ENCODE measurements around the gene METTL16. TPM values are rescaled to one million over a fixed set of nuclear protein-coding genes. Genes with fewer than 3 reads are reported as not detected.
A peak's percentile ranks its signal among the peaks of the same experiment; 100 is the strongest.
"Not testable (repeated sequence)": the region's sequence is repeated elsewhere in the genome, so short reads cannot be mapped to it uniquely, and the experiment has no call there.

The METTL16 gene
- total RNA-seq, 2 donors from 2014 or later, result 16.4 to 17.9 TPM

DNA sequence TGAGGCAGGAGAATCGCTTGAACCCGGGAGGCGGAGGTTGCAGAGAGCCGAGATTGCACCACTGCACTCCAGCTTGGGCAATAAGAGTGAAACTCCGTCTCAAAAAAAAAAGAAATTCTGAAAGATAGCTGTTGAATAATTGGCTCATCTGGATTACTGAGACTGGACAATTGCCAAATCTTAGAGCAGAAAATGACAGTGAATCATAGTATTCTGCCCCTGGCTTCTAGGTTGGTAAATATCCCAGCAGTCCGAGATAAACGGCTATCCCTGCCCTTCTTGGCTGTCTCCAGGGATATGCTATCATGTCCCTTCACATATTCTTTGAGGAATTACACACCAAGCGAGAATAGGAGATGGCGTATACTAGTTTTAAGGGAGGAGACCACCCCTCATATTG lies 35.5 kb upstream of the METTL16 start:
- TF ChIP-seq, protein P1, sequence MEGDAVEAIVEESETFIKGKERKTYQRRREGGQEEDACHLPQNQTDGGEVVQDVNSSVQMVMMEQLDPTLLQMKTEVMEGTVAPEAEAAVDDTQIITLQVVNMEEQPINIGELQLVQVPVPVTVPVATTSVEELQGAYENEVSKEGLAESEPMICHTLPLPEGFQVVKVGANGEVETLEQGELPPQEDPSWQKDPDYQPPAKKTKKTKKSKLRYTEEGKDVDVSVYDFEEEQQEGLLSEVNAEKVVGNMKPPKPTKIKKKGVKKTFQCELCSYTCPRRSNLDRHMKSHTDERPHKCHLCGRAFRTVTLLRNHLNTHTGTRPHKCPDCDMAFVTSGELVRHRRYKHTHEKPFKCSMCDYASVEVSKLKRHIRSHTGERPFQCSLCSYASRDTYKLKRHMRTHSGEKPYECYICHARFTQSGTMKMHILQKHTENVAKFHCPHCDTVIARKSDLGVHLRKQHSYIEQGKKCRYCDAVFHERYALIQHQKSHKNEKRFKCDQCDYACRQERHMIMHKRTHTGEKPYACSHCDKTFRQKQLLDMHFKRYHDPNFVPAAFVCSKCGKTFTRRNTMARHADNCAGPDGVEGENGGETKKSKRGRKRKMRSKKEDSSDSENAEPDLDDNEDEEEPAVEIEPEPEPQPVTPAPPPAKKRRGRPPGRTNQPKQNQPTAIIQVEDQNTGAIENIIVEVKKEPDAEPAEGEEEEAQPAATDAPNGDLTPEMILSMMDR (IDR thresholded peaks at IDR 0.05), result no peak
- no peak for DNase-seq (ENCODE audit: low spot score)
- Histone ChIP-seq H3K27ac (no peak overlapping the region), H3K9me3 (no peaks in the 10 kb centered on the region), H3K27me3 (peaks cover 0 to 7% of the 10 kb centered on the region in 2 donors), H3K4me3 (no peak overlapping the region), H3K4me1 (no peaks in the 10 kb centered on the region), H3K36me3 (no peaks in the 10 kb centered on the region)

DNA sequence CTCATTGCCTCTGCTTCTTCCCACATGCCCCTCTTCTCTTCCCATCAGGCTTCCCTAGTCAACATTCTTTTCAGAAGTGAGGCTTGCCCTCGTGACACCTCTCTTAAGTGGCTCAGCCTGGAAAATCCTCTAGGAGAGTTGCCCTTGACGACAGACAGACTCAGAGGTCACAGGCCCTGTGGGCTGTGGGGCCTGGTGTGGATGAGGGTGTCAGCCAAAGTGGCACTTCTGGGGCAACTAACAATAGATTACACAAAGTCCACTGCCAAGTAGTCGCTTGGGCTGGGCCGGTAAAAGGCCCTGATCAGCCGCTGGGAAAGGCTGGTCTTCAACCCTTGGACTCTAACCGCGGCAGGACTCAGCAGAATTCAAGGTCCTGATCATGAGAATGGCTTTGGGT lies 33.7 kb upstream of the METTL16 start:
- Histone ChIP-seq H3K27me3 (no peaks in the 10 kb centered on the region), H3K4me3 (no peak overlapping the region), H3K9me3 (no peaks in the 10 kb centered on the region), H3K4me1 (no peaks in the 10 kb centered on the region), H3K36me3 (no peaks in the 10 kb centered on the region), H3K27ac (peak overlapping the region in 1 of 2 donors; percentile 28)
- TF ChIP-seq, protein P1 (IDR thresholded peaks at IDR 0.05), result no peak
- DNase-seq (ENCODE audit: low spot score), result no peak

DNA sequence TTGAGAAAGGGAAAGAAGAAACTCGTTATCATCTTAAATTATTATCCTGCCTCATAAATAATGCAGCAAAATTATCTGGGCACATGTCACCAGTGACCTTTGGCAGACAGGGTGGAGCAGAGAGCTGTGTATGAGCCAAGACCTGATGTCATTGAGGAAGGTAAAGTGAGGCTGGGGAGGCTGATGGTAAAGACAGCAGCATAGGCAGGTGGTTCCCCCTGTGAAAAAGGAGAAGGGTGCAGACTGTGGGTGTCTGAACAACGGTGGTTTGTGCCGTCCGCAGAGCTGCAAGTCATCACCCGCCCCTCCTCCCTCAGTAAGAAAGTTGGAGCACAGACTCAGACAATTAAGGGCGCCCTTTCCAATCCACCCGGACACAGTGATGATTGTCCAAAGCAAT lies 30.8 kb upstream of the METTL16 start:
- Histone ChIP-seq H3K9me3 (no peaks in the 10 kb centered on the region), H3K4me1 (no peaks in the 10 kb centered on the region), H3K27ac (no peak overlapping the region), H3K4me3 (no peak overlapping the region), H3K36me3 (no peaks in the 10 kb centered on the region), H3K27me3 (no peaks in the 10 kb centered on the region)
- no peak for DNase-seq (ENCODE audit: low spot score)
- TF ChIP-seq, protein P1 (IDR thresholded peaks at IDR 0.05), result no peak

DNA sequence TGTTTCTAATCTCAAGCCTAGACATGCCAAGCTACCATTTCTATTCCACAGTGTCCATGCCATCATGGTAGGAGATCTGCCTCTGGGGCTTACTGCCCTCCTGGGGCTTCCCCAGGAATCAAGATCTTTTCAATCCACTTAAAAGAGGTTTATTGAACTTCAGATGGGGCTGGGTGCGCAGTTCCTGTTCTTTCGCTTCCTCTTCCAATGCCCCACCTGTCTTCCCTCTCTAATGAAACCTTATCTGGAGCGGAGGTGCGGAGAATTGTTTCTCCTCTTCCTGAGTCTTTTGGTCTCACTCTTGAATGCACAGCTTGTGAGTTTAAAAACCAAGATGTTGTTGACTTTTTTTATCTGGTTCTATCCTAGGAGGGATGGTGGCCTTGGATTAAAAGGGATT lies 30.4 kb upstream of the METTL16 start:
- no peaks in the 10 kb centered on the region for H3K4me1 ChIP-seq
- no peak overlapping the region for H3K27ac ChIP-seq
- H3K4me3 ChIP-seq, result no peak overlapping the region
- no peaks in the 10 kb centered on the region for H3K27me3 ChIP-seq
- no peaks in the 10 kb centered on the region for H3K9me3 ChIP-seq
- DNase-seq (ENCODE audit: low spot score), result no peak
- H3K36me3 ChIP-seq, result no peaks in the 10 kb centered on the region
- TF ChIP-seq, protein P1 (IDR thresholded peaks at IDR 0.05), result no peak

DNA sequence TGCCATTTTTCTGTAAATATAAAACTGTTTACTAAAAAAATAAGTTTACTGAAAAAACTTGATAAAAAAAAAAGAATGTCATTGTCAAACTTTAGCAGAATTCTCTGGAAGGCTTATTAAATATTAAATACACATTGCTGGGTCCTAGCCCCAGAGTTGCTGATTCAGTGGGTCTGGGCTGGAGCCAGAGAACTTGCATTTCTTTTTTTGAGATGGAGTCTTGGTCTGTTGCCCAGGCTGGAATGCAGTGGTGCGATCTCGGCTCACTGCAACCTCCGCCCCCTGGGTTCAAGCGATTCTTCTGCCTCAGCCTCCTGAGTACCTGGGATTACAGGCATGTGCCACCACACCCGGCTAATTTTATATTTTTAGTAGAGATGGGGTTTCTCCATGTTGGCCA lies 25.9 kb upstream of the METTL16 start:
- H3K4me1 ChIP-seq; H3K27me3 ChIP-seq; DNase-seq (ENCODE audit: low spot score); H3K9me3 ChIP-seq; H3K4me3 ChIP-seq; H3K36me3 ChIP-seq; H3K27ac ChIP-seq: not testable (repeated sequence)

DNA sequence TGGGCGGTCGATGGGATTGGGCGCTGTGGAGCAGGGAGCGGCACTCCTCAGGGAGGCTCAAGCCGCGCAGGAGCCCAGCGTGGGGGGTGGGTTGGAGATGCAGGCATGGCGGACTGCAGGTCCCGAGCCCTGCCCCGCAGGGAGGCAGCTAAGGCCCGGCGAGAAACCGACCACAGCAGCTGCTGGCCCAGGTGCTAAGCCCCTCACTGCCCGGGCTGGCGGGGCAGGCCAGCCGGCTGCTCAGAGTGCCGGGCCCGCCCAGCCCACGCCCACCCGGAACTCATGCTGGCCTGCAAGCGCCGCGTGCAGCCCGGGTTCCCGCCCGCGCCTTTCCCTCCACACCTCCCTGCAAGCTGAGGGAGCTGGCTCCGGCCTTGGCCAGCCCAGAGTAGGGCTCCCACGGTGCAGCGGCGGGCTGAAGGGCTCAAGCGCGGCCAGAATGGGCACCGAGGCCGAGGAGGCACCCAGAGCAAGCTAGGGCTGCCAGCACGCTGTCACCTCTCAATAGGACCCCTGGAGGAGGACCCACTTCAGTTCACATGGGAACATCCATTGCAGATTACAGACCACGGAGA lies 20.5 kb upstream of the METTL16 start:
- no peaks in the 10 kb centered on the region for H3K4me1 ChIP-seq
- H3K27me3 ChIP-seq, result no peaks in the 10 kb centered on the region

DNA sequence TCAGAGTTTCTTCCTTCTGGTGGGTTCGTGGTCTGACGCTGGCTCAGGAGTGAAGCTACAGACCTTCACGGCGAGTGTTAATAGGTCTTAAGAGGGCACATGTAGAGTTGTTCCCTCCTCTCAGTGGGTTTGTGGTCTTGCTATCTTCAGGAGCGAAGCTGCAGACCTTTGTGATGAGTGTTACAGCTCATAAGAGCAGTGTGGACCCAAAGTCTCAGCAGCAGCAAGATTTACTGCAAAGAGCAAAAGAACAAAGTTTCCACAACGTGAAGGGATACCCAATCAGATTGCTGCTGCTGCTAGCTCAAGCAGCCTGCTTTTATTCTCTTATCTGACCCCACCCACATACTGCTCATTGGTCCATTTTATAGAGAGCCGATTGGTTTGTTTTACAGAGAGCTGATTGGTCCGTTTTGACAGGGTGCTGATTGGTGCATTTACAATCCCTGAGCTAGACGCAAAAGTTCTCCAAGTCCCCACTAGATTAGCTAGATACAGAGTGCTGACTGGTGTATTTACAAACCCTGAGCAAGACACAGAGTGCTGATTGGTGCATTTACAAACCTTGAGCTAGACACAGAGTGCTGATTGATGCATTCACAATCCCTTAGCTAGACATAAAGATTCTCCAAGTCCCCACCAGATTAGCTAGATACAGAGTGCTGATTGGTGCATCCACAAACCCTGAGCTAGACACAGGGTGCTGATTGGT lies 19.7 kb upstream of the METTL16 start:
- H3K27ac ChIP-seq; H3K4me3 ChIP-seq; DNase-seq (ENCODE audit: low spot score); H3K4me1 ChIP-seq; H3K27me3 ChIP-seq; H3K9me3 ChIP-seq; H3K36me3 ChIP-seq: not testable (repeated sequence)

More for the DNA sequence above, 20.5 kb upstream of the METTL16 start:
- Histone ChIP-seq H3K9me3 (no peaks in the 10 kb centered on the region), H3K36me3 (no peaks in the 10 kb centered on the region), H3K27ac (no peak overlapping the region), H3K4me3 (no peak overlapping the region)
- TF ChIP-seq, protein P1 (IDR thresholded peaks at IDR 0.05), result no peak
- no peak for DNase-seq (ENCODE audit: low spot score)

DNA sequence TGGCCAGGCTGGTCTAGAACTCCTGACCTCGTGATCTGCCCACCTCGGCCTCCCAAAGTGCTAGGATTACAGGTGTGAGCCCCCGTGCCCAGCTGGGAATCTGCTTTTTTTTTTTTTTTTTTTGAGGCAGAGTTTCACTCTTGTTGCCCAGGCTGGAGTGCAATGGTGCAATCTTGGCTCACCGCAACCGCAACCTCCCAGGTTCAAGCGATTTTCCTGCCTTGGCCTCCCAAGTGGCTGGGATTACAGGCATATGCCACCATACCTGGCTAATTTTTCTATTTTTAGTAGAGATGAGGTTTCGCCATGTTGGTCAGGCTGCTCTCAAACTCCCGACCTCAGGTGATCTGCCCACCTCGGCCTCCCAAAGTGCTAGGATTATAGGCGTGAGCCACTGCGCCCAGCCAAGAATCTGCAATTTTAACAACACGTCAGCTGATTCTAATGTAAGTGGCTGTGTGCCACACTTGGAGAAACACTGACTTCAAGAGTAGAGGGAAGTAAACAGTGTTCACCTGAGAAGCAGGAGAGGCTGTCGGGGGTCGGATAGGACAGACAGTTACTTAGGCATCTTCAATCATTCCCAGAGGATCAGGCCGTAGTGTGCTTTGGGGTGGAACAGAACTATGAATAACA lies 10.2 kb upstream of the METTL16 start:
- not testable (repeated sequence) for H3K4me1 ChIP-seq; H3K36me3 ChIP-seq; H3K27ac ChIP-seq; DNase-seq (ENCODE audit: low spot score); H3K9me3 ChIP-seq; H3K27me3 ChIP-seq; H3K4me3 ChIP-seq

All from right atrium auricular region (tissue), 2 donors.